Loucy (cell line): ENCODE data around the gene FAM53B.

Experiments
- H2AFZ ChIP-seq: fragments of 200-600 bp; sonication (generic); 2 replicates; pipeline ENCODE4 v1.6.0; 2016; ENCODE audit warnings: antibody characterized with exemption, mild to moderate bottlenecking, low read length, moderate library complexity
- H3F3A ChIP-seq: fragments of 200-600 bp; 2 replicates; pipeline ENCODE4 v1.6.0; 2016; ENCODE audit warnings: antibody characterized with exemption, low read depth, mild to moderate bottlenecking
- H3K27me3 ChIP-seq: fragments of 200-600 bp; sonication (generic); 2 replicates; pipeline ENCODE4 v1.6.1; 2014; ENCODE audit warnings: low read length, mild to moderate bottlenecking; ENCODE audit not compliant: insufficient read depth, poor library complexity, severe bottlenecking
- H3K36me3 ChIP-seq: fragments of 200-600 bp; sonication (generic); 2 replicates; pipeline ENCODE4 v1.6.1; 2016; ENCODE audit warnings: low read length; ENCODE audit not compliant: insufficient read depth
- H3K4me1 ChIP-seq: fragments of 200-600 bp; sonication (generic); 2 replicates; pipeline ENCODE4 v1.5.1; 2014; ENCODE audit warnings: low read length, mild to moderate bottlenecking; ENCODE audit not compliant: insufficient read depth, poor library complexity, severe bottlenecking
- H3K4me2 ChIP-seq: fragments of 200-600 bp; sonication (generic); 2 replicates; pipeline ENCODE4 v1.6.0; 2014; ENCODE audit warnings: antibody characterized with exemption, low read length, low read depth, mild to moderate bottlenecking; ENCODE audit not compliant: poor library complexity, severe bottlenecking
- H3K4me3 ChIP-seq: fragments of 200-600 bp; sonication (generic); 2 replicates; pipeline ENCODE4 v1.5.1; 2014; ENCODE audit warnings: low read length, mild to moderate bottlenecking, mixed read lengths; ENCODE audit not compliant: poor library complexity, severe bottlenecking
- H3K79me2 ChIP-seq: fragments of 200-600 bp; sonication (generic); 2 replicates; pipeline ENCODE4 v1.6.1; 2014; ENCODE audit warnings: low read length; ENCODE audit not compliant: insufficient read depth
- H3K9ac ChIP-seq: fragments of 200-600 bp; sonication (generic); 2 replicates; pipeline ENCODE4 v1.6.0; 2014; ENCODE audit warnings: mild to moderate bottlenecking, low read depth, low read length, moderate library complexity; ENCODE audit not compliant: poor library complexity, severe bottlenecking
- H3K9me2 ChIP-seq: fragments of 200-600 bp; sonication (generic); replicated peaks from 2 replicates; pipeline ENCODE4 v1.6.1; 2016; ENCODE audit warnings: low read depth, low read length, mixed read lengths
- H3K9me3 ChIP-seq: fragments of 200-600 bp; sonication (generic); 2 replicates; pipeline ENCODE4 v1.6.1; 2014; ENCODE audit warnings: mild to moderate bottlenecking, antibody characterized with exemption, low read length, low read depth; ENCODE audit not compliant: insufficient read depth
- H4K20me1 ChIP-seq: fragments of 200-600 bp; sonication (generic); 2 replicates; pipeline ENCODE4 v1.6.0; 2014; ENCODE audit warnings: antibody characterized with exemption, low read length, mild to moderate bottlenecking; ENCODE audit not compliant: insufficient read depth, poor library complexity, severe bottlenecking
- EZH2phosphoT487 ChIP-seq: fragments of 200-600 bp; IDR thresholded peaks from 2 replicates; pipeline ENCODE4 v1.6.1; 2018; ENCODE audit warnings: antibody characterized with exemption, mild to moderate bottlenecking, moderate library complexity, borderline replicate concordance
- TF ChIP-seq, protein P1 (sequence below): fragments of 200-600 bp; sonication (generic); conservative IDR thresholded peaks from 2 replicates; pipeline ENCODE4 v1.5.1; 2014; ENCODE audit warnings: mild to moderate bottlenecking, antibody characterized with exemption, low read length

The FAM53B gene

DNA sequence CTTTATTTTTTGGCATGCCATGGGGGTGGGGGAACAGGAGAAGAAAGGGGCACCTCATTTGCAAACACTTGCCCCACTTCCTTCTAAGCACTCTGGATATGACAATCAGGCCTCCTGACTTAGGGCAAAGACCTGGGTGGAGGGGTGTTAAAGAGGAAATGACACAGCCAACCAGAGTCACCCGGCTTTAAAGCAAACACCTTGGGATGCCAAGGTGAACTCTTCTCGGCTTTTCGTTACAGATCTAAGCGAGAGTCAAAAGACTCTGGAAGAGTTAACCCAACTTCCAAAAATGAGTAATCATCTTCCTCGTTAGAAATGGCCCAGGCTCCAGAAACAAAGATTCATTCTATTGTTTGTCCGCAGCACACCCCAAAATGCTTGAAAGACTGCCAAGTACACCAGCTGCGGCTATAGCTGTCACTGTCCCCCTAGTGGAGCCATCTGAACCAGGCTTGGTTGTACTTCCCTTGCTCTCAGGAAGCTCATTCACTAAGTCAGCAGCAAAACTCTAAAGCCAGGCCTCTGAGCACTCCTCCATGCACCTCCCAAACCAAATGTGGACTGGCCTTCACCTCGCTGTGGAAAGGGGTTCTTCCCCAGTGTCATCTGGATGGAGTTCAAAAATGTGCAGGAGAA, 24.8 kb downstream of the FAM53B start:
- H4K20me1 ChIP-seq = peaks cover 59% of the 10 kb centered on the region
- H3K4me3 ChIP-seq = no peak overlapping the region
- no peaks in the 10 kb centered on the region for H3K36me3 ChIP-seq
- H3K4me2 ChIP-seq = no peak overlapping the region
- H3K4me1 ChIP-seq = peaks cover 32% of the 10 kb centered on the region
- H3K27me3 ChIP-seq = no peaks in the 10 kb centered on the region
- no peak for TF ChIP-seq EZH2phosphoT487
- TF ChIP-seq, protein P1, sequence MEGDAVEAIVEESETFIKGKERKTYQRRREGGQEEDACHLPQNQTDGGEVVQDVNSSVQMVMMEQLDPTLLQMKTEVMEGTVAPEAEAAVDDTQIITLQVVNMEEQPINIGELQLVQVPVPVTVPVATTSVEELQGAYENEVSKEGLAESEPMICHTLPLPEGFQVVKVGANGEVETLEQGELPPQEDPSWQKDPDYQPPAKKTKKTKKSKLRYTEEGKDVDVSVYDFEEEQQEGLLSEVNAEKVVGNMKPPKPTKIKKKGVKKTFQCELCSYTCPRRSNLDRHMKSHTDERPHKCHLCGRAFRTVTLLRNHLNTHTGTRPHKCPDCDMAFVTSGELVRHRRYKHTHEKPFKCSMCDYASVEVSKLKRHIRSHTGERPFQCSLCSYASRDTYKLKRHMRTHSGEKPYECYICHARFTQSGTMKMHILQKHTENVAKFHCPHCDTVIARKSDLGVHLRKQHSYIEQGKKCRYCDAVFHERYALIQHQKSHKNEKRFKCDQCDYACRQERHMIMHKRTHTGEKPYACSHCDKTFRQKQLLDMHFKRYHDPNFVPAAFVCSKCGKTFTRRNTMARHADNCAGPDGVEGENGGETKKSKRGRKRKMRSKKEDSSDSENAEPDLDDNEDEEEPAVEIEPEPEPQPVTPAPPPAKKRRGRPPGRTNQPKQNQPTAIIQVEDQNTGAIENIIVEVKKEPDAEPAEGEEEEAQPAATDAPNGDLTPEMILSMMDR = peak; percentile 42
- no peaks in the 10 kb centered on the region for H3K9me3 ChIP-seq
- H3F3A ChIP-seq = no peaks in the 10 kb centered on the region
- H3K9ac ChIP-seq = no peak overlapping the region
- H3K79me2 ChIP-seq = peaks cover 92% of the 10 kb centered on the region
- no peak overlapping the region for H2AFZ ChIP-seq
- H3K9me2 ChIP-seq = no peaks in the 10 kb centered on the region

DNA sequence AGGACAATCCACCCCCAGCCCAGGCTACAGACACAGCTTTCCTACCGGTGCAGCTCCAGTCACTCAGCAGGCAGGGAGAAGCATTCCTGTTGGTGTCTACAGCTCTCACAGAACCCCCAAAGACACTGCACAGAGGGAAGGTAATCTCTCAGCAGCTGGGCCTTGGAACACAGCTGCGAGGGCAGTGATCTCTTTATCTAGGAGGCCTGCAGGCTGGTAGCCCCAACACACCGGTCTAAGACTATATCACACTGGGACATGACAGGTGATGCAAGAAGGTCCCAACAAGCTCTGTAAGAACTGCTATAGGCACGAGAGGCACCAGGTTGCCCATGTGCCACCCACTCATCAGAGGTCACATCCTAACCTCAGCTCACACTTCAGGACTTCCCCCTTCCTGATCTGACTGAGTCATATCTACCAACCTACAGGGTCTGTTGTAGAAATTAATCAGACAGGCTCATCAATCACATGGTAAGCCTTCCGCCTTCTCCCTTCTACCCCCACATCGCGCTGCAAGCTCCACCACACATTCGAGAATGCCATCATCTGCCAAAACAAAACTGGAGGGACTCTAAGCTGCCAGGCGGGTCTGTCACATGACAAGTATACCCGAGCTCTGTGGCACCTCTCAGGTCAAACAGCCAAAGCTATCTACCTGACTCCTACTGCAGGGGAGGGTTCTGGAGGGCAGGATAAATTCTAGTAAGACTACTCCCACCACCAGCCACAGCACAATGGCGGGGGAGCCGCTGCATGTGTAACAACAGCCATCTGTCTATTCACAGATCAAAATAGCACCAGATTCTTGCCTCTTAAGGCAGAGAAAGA, 26.1 kb downstream of the FAM53B start:
- Histone ChIP-seq H3K9me3 (no peaks in the 10 kb centered on the region), H3K4me1 (peaks cover 26% of the 10 kb centered on the region), H3K4me3 (no peak overlapping the region), H3K27me3 (no peaks in the 10 kb centered on the region), H2AFZ (no peak overlapping the region), H3K4me2 (peak overlapping the region; percentile 12), H3F3A (no peaks in the 10 kb centered on the region), H3K9me2 (no peaks in the 10 kb centered on the region), H3K79me2 (peaks cover 88% of the 10 kb centered on the region), H3K36me3 (no peaks in the 10 kb centered on the region), H3K9ac (no peak overlapping the region), H4K20me1 (peaks cover 62% of the 10 kb centered on the region)
- TF ChIP-seq, protein P1 = no peak
- no peak for TF ChIP-seq EZH2phosphoT487

DNA sequence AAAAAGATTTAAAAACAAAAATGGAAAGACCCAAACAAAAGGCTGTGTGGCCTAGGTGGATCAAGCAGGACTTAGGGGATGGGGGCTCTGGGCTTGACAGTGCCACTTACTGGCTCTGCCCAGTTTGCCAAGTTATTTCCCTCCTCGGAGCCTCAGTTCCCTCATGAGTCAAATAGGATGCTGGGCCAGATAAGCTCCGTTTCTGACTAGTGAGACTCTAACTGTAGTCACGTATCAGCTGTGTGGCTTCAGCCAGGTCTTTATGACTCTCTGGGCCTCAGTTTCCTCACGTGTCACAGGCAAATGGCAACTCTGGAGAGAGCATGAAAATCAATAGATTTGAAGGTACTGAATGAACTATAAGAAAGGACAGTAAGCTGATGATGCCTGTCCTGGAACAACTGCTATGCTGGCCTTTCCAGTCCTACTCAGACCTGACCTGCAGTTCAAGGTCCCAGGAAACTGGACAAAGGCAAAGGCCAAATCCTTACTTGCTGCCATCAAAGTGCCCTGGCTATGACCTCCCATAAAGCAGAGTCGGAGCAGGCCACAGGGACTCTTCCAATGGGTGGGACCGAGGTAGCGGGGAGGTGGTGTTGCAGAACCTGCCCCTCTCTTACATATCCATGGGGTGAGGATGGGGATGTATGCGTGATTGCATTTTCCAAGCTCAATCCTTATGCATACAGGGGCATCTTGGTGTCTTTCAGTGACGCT, 27.0 kb downstream of the FAM53B start:
- H3F3A ChIP-seq = no peaks in the 10 kb centered on the region
- peaks cover 91% of the 10 kb centered on the region for H3K79me2 ChIP-seq
- TF ChIP-seq, protein P1 = no peak
- no peak for TF ChIP-seq EZH2phosphoT487
- no peak overlapping the region for H2AFZ ChIP-seq
- no peaks in the 10 kb centered on the region for H3K27me3 ChIP-seq
- H3K9me2 ChIP-seq = no peaks in the 10 kb centered on the region
- H3K4me3 ChIP-seq = no peak overlapping the region
- no peak overlapping the region for H3K4me2 ChIP-seq
- no peak overlapping the region for H3K9ac ChIP-seq
- peaks cover 58% of the 10 kb centered on the region for H4K20me1 ChIP-seq
- H3K4me1 ChIP-seq = peaks cover 21% of the 10 kb centered on the region
- H3K9me3 ChIP-seq = no peaks in the 10 kb centered on the region
- no peaks in the 10 kb centered on the region for H3K36me3 ChIP-seq
